HL-60 (cell line): ENCODE results near the gene PITHD1.
A peak's percentile ranks its signal among the peaks of the same experiment; 100 is the strongest.

Source experiments
- DNase-seq, 2 experiments: peaks; one replicate each; pipeline ENCODE4 v3.0.0-alpha.2; 2010 to 2020; ENCODE audit warnings: low read depth in 1 of 2, low spot score in 1 of 2
- H3K27ac ChIP-seq: fragments of 250-450 bp; sonication (Bioruptor Pico); replicated peaks from 2 replicates; pipeline ENCODE4 v1.5.1; 2020; ENCODE audit warnings: mild to moderate bottlenecking, moderate library complexity
- H3K27me3 ChIP-seq: fragments of 250-450 bp; sonication (Bioruptor Pico); 2 replicates; pipeline ENCODE4 v1.5.1; 2021; ENCODE audit warnings: mild to moderate bottlenecking, moderate library complexity; ENCODE audit not compliant: insufficient read depth, poor library complexity, severe bottlenecking
- H3K4me3 ChIP-seq: replicated peaks from 2 replicates; pipeline ENCODE4 v1.5.1; 2011; ENCODE audit warnings: mild to moderate bottlenecking, control low read depth, low read length; ENCODE audit not compliant: insufficient read depth
- CTCF ChIP-seq: IDR thresholded peaks from one replicate; pipeline ENCODE4 v1.5.1; 2011; ENCODE audit warnings: low read length, control low read depth, inconsistent platforms; ENCODE audit not compliant: insufficient read depth
- GABPA ChIP-seq: IDR thresholded peaks from 2 replicates; pipeline ENCODE4 v1.6.1; 2012; ENCODE audit warnings: low read depth
- POLR2AphosphoS5 ChIP-seq: IDR thresholded peaks from 2 replicates; pipeline ENCODE4 v1.6.1; 2012; ENCODE audit warnings: low read depth
- SPI1 ChIP-seq: IDR thresholded peaks from 2 replicates; pipeline ENCODE4 v1.6.1; 2012; ENCODE audit warnings: low read depth, mild to moderate bottlenecking, borderline replicate concordance
- TF ChIP-seq, protein P1 (sequence below): IDR thresholded peaks from 2 replicates; pipeline ENCODE4 v1.6.1; 2012; ENCODE audit warnings: low read depth; ENCODE audit not compliant: insufficient replicate concordance

Gene PITHD1

GRCh38 chr1:23805025-23805424 is 26.8 kb downstream of the PITHD1 start:
- DNase-seq: no peak
- Histone ChIP-seq H3K4me3 (no peak overlapping the region), H3K27ac (peak overlapping the region; percentile 77), H3K27me3 (no peaks in the 10 kb centered on the region)
- TF ChIP-seq POLR2AphosphoS5 (no peak), GABPA (no peak), CTCF (no peak)
- TF ChIP-seq, protein P1, sequence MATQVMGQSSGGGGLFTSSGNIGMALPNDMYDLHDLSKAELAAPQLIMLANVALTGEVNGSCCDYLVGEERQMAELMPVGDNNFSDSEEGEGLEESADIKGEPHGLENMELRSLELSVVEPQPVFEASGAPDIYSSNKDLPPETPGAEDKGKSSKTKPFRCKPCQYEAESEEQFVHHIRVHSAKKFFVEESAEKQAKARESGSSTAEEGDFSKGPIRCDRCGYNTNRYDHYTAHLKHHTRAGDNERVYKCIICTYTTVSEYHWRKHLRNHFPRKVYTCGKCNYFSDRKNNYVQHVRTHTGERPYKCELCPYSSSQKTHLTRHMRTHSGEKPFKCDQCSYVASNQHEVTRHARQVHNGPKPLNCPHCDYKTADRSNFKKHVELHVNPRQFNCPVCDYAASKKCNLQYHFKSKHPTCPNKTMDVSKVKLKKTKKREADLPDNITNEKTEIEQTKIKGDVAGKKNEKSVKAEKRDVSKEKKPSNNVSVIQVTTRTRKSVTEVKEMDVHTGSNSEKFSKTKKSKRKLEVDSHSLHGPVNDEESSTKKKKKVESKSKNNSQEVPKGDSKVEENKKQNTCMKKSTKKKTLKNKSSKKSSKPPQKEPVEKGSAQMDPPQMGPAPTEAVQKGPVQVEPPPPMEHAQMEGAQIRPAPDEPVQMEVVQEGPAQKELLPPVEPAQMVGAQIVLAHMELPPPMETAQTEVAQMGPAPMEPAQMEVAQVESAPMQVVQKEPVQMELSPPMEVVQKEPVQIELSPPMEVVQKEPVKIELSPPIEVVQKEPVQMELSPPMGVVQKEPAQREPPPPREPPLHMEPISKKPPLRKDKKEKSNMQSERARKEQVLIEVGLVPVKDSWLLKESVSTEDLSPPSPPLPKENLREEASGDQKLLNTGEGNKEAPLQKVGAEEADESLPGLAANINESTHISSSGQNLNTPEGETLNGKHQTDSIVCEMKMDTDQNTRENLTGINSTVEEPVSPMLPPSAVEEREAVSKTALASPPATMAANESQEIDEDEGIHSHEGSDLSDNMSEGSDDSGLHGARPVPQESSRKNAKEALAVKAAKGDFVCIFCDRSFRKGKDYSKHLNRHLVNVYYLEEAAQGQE: no peak

- DNase-seq: no peak
- H3K4me3 ChIP-seq: no peak overlapping the region
- peak overlapping the region; percentile 55; the same call in 1 of the 2 replicates for H3K27ac ChIP-seq
- TF ChIP-seq SPI1 (no peak), POLR2AphosphoS5 (no peak), GABPA (no peak), CTCF (no peak)
- TF ChIP-seq, protein P1: no peak
- no peaks in the 10 kb centered on the region for H3K27me3 ChIP-seq
These were observed 28.1 kb downstream of the PITHD1 start for GRCh38 chr1:23806280-23806679.

DNA sequence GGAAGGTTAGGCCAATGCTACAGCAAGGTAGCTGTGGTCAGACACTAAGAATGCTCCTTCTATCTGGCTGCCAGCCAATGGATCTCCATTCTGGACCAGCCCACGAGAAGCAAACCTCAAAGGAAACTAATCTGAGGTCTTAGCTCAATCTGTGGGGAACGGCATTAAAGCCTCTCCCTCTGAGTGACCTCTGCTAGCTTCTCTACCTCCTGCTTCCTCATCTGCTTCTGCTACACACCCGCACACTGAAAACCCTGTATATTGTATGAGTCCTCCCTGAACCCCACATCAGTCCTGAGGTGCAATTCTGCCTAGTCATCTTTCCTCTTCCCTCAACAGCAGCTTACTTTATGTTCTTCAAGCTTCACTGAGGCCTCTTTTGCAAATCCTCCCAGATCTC is 29.2 kb downstream of the PITHD1 start:
- no peak for TF ChIP-seq CTCF
- no peak for TF ChIP-seq GABPA
- TF ChIP-seq POLR2AphosphoS5: peak; percentile 72
- peak; percentile 45; the same call in 1 of the 2 replicates for TF ChIP-seq SPI1
- TF ChIP-seq, protein P1: no peak
- peak overlapping the region; percentile 55 for H3K27ac ChIP-seq
- peak; percentile 74 to 92 for DNase-seq
- H3K4me3 ChIP-seq: no peak overlapping the region
- no peaks in the 10 kb centered on the region for H3K27me3 ChIP-seq
